ENCODE results near the gene PRAF2. TPM values are rescaled to one million over a fixed set of nuclear protein-coding genes. Genes with fewer than 3 reads are reported as not detected.

Gene PRAF2
- total RNA-seq, result 3.2 and 3.5 TPM in 2 replicates

GRCh38 chrX:49073601-49074575 lies at the start of gene PRAF2:
PRAF2 (minus strand) TSS chrX:49074002; CDS start chrX:49073987, 15 bp downstream.

DNA sequence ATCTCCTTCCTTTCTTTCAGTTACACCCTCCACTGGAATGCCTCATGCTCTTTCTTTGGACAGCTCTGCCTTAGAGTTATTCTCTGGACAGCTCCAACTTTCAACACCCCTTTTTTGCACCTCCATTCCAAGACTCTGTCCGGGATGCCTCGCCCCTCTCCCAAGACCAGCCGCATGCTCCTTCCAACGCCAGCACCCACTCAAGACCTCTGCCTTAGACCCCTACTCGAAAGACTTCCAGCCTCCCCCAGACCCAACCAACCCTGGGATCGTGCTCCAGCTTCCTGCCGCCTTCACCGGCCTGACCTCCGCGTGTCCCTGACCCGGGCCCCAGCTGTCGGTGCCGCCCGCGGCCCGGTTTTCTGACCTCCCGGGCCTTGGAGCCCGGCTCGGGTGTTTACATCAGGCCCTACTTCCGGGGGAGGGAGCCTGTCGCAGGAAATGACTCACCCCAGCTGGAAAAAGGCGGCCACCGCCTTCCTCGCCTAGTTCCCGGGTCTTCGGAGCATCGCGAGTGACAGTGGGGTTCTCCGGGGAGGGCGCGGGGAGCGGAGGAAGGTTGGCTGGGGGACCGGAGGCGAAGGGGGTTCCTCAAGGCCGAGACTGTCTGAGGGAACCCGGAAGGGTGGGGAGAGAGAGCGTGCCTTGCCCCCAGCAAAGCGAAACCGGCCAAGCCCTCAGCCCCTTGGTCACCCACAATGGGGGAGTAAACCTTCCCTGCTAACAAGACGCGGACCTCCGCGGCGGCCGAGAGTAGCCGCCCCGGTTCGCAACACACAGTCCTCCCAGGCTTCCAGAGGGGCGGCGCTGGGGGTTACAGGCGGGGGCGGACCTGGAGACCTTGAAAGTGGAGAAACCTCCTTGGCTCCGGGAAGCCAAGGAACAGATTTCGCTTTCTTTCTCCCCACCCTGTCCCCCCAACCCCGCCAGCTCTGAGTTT lies 6.0 kb upstream of the PRAF2 start, which contains the start of gene WDR45:
Gene WDR45 (minus strand): TSS at position 399 of the 940 bp plus-strand sequence. CDS start 1,792 bp downstream, outside the sequence.

GRCh38 chrX:49058794-49059193 lies 15.0 kb downstream of the PRAF2 start, which contains the start of gene CCDC120:
CCDC120 (plus strand) TSS chrX:49058999; CDS start chrX:49062042, 3,043 bp downstream.

DNA sequence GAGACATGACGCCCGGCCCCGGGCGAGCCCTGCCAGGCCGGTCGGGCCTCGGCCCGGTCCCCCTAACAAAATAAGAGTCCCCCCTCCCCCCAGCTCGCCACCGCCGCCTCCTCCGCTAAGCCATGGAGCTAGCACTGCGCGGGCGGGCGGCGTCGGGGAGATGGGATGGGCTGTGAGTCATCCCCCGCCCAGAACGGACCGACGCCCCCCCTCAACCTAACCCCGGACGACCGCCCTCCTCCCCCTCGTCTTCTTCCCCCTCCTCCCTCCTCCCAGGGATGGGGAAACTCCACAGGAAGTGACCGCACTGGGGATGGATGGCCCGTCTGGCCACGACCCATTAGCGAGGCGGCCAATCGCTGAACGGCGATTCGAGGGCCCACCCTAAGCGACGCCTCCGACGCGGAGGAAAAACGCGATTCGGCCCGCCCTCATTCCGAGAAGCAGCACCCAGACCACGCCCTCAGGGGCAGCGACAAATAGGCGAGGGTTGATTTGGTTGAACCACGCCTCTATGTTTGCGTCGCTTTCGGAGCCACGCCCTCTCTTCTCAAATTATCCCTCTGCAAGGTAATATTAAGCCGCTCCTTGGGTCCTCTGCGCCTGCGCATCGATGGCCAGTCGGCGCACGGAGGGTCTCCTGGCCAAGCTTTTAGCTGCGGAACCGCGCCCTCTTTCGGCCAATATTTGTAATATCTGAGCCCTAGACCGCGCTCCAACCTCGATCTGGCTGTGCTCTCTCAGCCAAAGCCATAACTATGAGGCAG lies 30.4 kb downstream of the PRAF2 start, which contains the start of gene TFE3:
Gene TFE3 (minus strand): TSS at position 138 of the 767 bp plus-strand sequence. CDS start 131 bp downstream, at position 7.

Other genes starting within 250 kb of the PRAF2 start
- gene ERAS, start 247.5 kb downstream of the PRAF2 start, total RNA-seq, result not detected in 2 replicates
- gene PCSK1N, start 238.4 kb downstream of the PRAF2 start, total RNA-seq, result 0.09 and 0.11 TPM in 2 replicates
- 18.6 and 20.2 TPM in 2 replicates for gene TIMM17B, start 176.2 kb downstream of the PRAF2 start, total RNA-seq
- gene PQBP1, start 176.1 kb downstream of the PRAF2 start, total RNA-seq, result 73.4 and 80.2 TPM in 2 replicates
- 7.8 and 11.9 TPM in 2 replicates for gene SLC35A2, start 162.4 kb downstream of the PRAF2 start, total RNA-seq
- gene PIM2, start 155.0 kb downstream of the PRAF2 start, total RNA-seq, result 3.0 and 3.4 TPM in 2 replicates
- 25.8 and 26.0 TPM in 2 replicates for gene OTUD5, start 116.4 kb downstream of the PRAF2 start, total RNA-seq
- gene KCND1, start 102.2 kb downstream of the PRAF2 start, total RNA-seq, result 0.09 and 0.22 TPM in 2 replicates
- gene GRIPAP1, start 71.7 kb downstream of the PRAF2 start, total RNA-seq, result 14.7 and 17.6 TPM in 2 replicates
- gene TFE3, start 30.6 kb downstream of the PRAF2 start, total RNA-seq, result 9.2 and 10.8 TPM in 2 replicates
- 0.52 and 0.54 TPM in 2 replicates for gene CCDC120, start 15.0 kb downstream of the PRAF2 start, total RNA-seq
- 15.4 and 22.4 TPM in 2 replicates for gene WDR45, start 5.9 kb upstream of the PRAF2 start, total RNA-seq
- 19.0 TPM in 2 replicates for gene GPKOW, start 49.7 kb upstream of the PRAF2 start, total RNA-seq
- 0.43 and 0.76 TPM in 2 replicates for gene MAGIX, start 88.8 kb upstream of the PRAF2 start, total RNA-seq
- gene PLP2, start 97.9 kb upstream of the PRAF2 start, total RNA-seq, result 7.8 TPM in 2 replicates
- 2.9 and 3.6 TPM in 2 replicates for gene PRICKLE3, start 112.4 kb upstream of the PRAF2 start, total RNA-seq
- 0.17 and 0.22 TPM in 2 replicates for gene SYP, start 126.2 kb upstream of the PRAF2 start, total RNA-seq
- gene CACNA1F, start 159.3 kb upstream of the PRAF2 start, total RNA-seq, result under 0.01 TPM in 2 replicates
- gene CCDC22, start 161.5 kb upstream of the PRAF2 start, total RNA-seq, result 6.3 and 7.6 TPM in 2 replicates
- under 0.01 TPM in 1 of 2 replicates, not detected in the other for gene FOXP3, start 190.7 kb upstream of the PRAF2 start, total RNA-seq
- gene PPP1R3F, start 195.8 kb upstream of the PRAF2 start, total RNA-seq, result 1.6 and 1.7 TPM in 2 replicates
- not detected in 2 replicates for gene GAGE10, start 229.6 kb upstream of the PRAF2 start, total RNA-seq
- gene GAGE12J, start 248.0 kb upstream of the PRAF2 start, total RNA-seq, result not detected in 2 replicates

Measured in dermis lymphatic vessel endothelial cell (primary cell).